Measurements from ENCODE around the gene PLCB1.
"Not testable (repeated sequence)": the region's sequence is repeated elsewhere in the genome, so short reads cannot be mapped to it uniquely, and the experiment has no call there.

PLCB1 gene

DNA sequence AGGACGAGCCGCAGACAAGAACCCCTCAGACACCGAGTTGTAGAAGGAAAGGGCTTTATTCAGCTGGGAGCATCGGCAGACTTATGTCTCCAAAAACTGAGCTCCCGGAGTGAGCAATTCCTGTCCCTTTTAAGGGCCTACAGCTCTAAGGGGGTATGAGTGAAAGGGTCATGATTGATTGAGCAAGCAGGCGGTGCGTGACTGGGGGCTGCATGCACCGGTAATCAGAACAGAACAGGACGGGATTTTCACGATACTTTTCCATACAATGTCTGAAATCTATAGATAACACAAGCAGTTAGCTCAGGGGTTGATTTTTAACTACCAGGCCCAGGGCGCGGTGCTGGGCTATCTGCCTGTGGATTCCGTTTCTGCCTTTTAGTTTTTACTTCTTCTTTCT is 710.5 kb downstream of the PLCB1 start:
- in situ Hi-C loops (cut with MboI; ENCODE audit: low sequenced_read_pairs), result no loop called here

- in situ Hi-C loops (cut with MboI; ENCODE audit: low sequenced_read_pairs), result no loop called here
Observed at GRCh38 chr20:8844179-8844578, 712.1 kb downstream of the PLCB1 start.

DNA sequence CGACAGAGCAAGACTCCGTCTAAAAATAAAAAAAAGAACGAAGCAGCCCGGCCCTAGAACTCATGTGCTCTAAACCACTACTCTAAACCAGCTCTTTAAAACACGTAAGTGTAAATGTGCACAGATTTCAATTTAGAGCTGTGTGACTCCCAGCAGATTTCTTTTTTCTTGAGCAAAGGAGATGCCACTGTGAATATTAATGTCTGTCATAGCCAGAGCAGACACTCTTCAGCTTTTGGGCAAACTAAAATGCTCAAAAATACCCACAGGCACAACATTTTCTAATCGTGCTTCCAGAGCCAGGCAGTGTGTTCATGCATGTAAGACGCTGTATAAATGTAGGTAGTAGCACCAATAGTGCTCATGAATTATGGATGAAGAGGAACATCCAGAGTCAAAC is 717.9 kb downstream of the PLCB1 start:
- in situ Hi-C loops (cut with MboI; ENCODE audit: low sequenced_read_pairs), result no loop called here

DNA sequence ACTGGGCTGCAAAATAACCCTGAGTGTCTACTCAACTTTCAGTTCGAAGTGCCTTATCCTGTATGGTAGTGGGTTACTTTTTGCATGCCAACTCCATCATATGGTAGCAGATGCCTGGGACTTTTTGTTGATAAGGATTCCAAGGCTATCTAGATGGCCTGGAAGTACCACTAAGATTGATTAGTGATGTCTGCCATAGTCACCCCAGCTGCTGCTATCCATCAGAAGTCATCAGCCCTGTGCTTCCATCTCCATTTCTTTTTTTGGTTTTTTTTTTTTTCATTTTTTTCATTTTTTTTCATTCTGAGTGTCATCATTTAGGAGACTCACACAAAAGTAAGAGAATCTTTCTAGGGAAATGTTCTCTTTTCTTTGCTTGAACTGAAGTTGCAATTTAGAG is 719.4 kb downstream of the PLCB1 start:
- in situ Hi-C loops (cut with MboI; ENCODE audit: low sequenced_read_pairs), result no loop called here

DNA sequence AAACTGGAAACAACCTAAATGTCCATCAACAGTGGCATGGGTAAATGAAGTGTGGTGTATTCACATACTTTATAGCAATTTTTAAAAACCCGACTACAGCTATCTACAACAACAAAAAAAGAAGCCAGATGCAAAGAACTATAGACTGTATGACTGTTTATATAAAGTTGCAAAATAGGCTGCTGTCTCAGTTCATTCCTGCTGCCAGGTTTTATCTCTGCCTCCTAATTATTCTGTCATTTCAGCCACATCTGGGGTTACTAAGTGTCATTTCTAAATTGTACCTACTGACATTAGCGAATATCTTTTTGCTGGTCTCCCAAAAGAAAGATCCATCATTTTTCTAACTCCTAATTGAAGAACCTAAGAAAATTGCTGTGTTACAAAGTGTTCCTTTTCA is 719.9 kb downstream of the PLCB1 start:
- in situ Hi-C loops (cut with MboI; ENCODE audit: low sequenced_read_pairs), result not testable (repeated sequence)

DNA sequence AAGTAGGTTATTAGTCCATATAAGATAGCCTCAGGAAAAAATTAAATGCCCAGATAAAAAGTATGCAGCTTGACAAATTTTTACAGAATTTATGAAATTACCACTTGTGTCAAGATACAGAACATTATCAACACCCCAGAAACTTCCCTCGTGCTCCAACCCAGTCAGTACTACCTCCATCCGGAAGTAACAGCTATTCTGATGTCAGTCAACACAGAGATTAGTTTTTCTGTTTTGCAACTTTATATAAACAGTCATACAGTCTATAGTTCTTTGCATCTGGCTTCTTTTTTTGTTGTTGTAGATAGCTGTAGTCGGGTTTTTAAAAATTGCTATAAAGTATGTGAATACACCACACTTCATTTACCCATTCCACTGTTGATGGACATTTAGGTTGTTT is 721.1 kb downstream of the PLCB1 start:
- in situ Hi-C loops (cut with MboI; ENCODE audit: low sequenced_read_pairs), result not testable (repeated sequence)

- in situ Hi-C loops (cut with MboI; ENCODE audit: low sequenced_read_pairs), result no loop called here
Observed at GRCh38 chr20:8853805-8854338, 721.8 kb downstream of the PLCB1 start.

DNA sequence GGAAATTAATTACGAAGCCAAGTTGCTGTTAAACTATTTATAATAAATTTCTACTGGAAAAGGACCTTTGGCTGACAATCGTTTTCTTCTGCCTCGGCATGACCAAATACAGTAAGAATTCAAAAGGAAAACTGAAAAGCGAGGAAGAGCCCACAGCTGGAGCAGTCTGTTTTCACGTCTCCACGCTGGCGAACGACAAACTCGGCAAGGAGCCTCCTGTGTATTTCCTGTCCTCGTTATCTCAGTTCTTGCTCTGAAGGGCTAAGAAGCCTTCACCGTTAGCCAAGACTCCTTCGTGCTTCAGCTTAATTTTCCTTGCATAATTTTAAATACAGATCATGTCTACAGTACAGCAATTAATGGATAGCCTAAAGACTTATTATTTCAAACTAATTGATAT is 722.5 kb downstream of the PLCB1 start:
- in situ Hi-C loops (cut with MboI; ENCODE audit: low sequenced_read_pairs), result no loop called here

GRCh38 chr20:8855315-8855714 is 723.2 kb downstream of the PLCB1 start:
- in situ Hi-C loops (cut with MboI; ENCODE audit: low sequenced_read_pairs), result no loop called here

GRCh38 chr20:8856668-8857067 is 724.6 kb downstream of the PLCB1 start:
- in situ Hi-C loops (cut with MboI; ENCODE audit: low sequenced_read_pairs), result no loop called here

DNA sequence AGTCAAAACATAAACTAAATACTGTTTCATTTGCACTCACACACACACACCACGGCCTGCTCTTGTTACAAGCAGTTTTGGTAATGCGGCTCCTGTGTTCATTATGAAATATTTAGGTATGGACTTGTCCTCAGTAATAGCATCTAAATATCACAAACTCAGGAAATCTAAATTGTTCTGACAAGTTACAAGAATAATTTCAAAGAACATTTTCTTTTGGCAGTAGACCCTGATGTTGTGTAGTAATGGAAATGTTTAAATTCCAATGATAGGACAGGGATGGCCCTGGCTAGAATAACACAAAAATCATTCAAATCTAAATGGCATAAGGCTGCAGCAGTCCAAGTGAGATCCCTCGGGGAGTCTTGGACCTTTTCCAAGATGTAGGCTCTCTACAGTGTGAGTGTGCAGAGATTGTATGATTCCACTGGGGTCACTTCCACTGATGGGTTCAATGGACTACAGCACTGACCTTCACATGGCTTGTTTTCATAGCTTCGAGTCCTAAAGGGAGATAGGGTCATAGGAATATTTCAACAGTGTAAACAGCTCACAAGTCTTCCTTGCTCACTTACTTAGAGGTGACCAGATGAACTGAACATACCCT is 726.2 kb downstream of the PLCB1 start:
- in situ Hi-C loops (cut with MboI; ENCODE audit: low sequenced_read_pairs), result no loop called here

DNA sequence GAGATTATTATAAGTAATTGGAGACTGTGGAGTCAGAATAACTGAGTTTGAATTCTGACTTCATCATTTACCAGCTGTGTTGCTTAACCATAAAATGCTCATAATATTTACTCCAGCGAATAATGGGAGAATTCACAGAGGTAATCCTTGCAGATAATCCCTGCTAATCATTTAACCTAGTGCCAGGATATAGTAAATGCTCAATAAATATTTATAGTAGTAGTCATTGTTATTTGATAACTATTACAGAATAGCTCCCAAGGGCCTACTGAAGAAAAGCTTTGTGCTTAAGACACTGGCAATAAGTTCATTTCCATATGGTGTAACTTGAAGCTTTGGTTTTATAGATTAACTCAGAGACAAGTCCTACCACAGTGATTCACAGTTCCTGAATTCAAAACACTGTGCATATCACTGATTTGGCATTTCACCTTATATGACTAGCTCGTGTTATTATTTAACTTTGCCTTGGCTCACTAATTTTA is 728.0 kb downstream of the PLCB1 start:
- in situ Hi-C loops (cut with MboI; ENCODE audit: low sequenced_read_pairs), result no loop called here

DNA sequence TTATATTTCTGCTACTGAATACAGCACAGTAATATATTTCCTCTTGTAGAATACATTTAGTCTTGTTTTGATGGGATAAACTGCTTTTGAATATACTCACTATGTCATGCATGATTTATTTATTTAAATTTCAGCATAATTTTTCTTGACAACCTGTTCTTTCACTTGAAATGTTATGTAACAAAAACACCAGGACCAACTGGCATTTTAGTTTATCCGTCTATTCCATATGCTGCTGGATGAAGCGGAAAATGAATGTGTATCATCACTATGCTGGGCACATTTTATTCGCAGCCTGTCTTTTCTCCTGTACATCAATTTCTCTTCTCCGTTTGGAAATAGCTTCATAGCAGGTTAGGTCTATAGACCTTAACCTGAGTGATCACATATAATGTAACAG is 730.0 kb downstream of the PLCB1 start:
- in situ Hi-C loops (cut with MboI; ENCODE audit: low sequenced_read_pairs), result no loop called here

- in situ Hi-C loops (cut with MboI; ENCODE audit: low sequenced_read_pairs), result no loop called here
Observed at GRCh38 chr20:8865636-8866035, 733.6 kb downstream of the PLCB1 start.

DNA sequence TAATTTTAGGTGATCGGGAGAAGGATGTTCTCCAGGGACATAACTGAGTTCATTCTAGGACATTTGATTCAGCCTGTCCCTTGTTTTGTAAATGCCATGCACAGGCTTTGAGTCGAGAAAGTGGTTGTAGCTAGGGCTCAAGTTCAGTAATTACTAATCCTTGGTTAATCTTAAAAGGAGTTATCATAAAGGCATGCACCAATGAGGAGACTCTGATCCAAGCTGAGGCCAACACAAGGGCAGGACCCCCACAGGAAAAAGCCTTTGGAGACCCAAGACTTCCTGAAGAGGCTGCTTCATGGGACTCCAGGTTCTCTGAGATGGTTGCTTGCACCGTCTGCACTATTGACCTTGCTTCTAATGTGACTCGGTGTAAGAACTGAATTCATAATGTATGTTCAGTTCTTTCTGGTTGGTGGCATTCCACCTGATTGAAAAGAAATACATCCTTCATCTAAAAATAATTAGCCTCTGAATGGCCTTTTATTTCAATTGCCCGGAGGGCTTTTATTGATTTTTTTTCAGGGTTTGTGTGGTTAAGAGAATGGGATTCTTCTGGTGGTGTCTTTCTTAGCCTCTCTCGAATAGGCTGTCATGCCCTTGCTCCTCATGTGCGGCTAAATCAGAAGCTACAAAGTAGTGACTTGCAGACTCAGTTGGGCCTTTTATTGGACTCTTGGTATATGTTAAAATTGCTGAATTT is 735.1 kb downstream of the PLCB1 start:
- in situ Hi-C loops (cut with MboI; ENCODE audit: low sequenced_read_pairs), result no loop called here

- in situ Hi-C loops (cut with MboI; ENCODE audit: low sequenced_read_pairs), result no loop called here
Observed at GRCh38 chr20:8870652-8871051, 738.6 kb downstream of the PLCB1 start.

- in situ Hi-C loops (cut with MboI; ENCODE audit: low sequenced_read_pairs), result no loop called here
Observed at GRCh38 chr20:8874437-8874836, 742.4 kb downstream of the PLCB1 start.

- in situ Hi-C loops (cut with MboI; ENCODE audit: low sequenced_read_pairs), result no loop called here
Observed at GRCh38 chr20:8875586-8875985, 743.5 kb downstream of the PLCB1 start.

DNA sequence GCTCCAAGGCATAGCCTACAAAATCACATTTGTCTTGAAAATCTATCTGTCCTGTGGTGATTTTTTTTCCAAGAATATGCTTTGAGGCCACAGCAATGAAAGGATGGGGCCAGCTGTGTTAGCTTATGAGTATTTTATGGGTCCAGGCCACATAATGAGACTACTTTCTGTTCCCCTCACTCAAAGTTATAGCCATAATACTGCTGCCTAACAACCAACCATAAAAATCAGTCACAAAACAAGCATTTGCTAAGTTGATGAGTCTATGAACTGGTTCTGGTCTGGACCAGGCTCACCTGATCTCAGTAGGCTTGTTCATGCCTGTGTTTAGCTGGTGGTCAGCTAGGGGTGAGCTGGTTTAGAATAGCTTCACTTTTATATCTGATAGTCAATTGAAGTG is 744.3 kb downstream of the PLCB1 start:
- in situ Hi-C loops (cut with MboI; ENCODE audit: low sequenced_read_pairs), result no loop called here

- in situ Hi-C loops (cut with MboI; ENCODE audit: low sequenced_read_pairs), result no loop called here
Observed at GRCh38 chr20:8877294-8877693, 745.2 kb downstream of the PLCB1 start.

DNA sequence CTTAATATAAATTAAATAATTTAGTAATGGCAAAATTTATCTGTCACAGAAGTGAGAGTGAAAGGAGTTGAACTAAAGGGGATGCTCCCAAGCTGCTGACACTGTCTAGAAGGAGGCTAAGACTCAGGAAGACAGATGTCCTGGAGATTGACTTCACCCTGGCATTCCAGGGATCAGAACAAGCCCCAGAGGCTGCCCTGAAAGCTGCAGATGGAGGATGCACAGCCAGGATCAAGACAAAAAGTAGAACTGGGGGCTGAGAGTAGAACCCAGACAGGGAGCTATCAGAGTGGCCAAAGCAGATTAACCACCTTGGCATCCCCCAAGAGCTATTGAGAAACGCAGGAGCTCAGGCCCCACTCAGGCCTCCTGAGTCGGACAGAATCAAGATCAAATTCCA is 747.6 kb downstream of the PLCB1 start:
- in situ Hi-C loops (cut with MboI; ENCODE audit: low sequenced_read_pairs), result no loop called here

DNA sequence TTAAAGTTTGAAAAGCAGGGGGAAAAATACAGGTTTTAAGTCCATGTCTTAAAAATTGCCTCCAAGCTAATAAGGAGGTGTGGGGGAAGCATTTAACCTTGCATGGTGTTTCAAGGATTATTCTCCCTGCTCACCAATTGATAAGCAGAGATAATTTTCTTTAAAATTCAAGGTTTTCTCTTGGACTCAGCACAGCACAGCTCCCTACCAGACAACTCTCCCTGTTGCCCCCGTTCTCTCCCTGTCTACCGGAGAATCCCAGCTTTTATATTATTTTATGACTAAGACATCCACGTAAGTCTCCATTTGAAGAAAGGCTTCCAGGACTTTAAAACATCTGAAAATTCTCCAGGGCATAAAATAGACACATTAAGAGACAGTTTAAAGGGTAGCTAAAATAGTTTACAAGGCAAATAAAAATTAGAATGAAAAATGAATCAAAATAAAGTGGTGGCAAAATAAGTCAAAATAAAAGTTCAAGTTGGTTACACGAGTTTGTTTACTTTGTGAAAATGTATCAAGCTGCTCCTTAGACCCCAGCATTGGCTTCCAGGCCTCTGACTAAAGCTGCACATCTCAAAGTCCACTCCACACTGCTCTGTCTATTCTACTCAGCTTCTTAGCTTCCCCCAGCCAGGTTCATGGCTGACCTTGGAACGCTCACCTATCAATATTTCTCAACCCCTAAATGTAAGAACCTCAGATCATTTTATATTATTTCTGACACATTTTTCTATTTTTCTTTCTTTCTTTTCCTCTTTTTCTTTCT is 748.2 kb downstream of the PLCB1 start:
- in situ Hi-C loops (cut with MboI; ENCODE audit: low sequenced_read_pairs), result no loop called here

Data from HL-60/S4 treated with phorbol 12-myristate 13-acetate at 8.2 ng/mL for 4 days and 3 days (cell line).